ENCODE data around the gene KCNN3. TPM values are rescaled to one million over a fixed set of nuclear protein-coding genes. Genes with fewer than 3 reads are reported as not detected.

Gene KCNN3
- total and polyA plus RNA-seq, 2 of the 13 experiments (the other 11 are each of a cell fraction or from before 2014, with no cell fraction given): not detected

DNA sequence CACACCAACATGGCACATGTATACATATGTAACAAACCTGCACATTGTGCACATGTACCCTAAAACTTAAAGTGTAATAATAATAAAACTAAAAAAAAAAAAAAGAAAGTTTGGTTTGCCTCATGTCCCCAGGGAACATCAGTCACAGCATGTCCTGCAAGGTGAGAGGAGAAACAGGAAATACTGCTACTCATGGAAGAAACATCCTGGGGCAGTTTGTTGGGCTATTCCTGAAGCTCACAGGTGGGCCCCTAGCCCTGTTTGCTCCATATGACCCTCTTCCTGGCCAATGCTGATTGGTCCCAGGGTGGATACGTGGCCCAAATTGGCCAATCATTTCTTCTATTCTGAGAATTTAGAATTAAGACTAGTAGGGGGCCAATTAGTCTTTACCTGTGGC is 158.7 kb downstream of the KCNN3 start:
- FAIRE-seq (no peak), DNase-seq (ENCODE audit: low spot score) (no peak), ATAC-seq (no peak)
- Histone ChIP-seq H3K27me3 (ENCODE audit: control insufficient read depth in 1 of 2, insufficient read depth in 2 of 2, low read length in 2 of 2) (peaks cover 0 to 8% of the 10 kb centered on the region in 2 experiments; a peak in 3 of 5 replicates), H3K9me3 (ENCODE audit: low read length) (no peaks in the 10 kb centered on the region), H3K36me3 (replicated peaks in 1 of 2; ENCODE audit: control insufficient read depth in 1 of 2, insufficient read depth in 2 of 2, low read length in 2 of 2) (no peaks in the 10 kb centered on the region), H3K4me2 (ENCODE audit: low read depth, low read length) (no peak overlapping the region), H3K4me1 (ENCODE audit: insufficient read depth, low read length) (no peaks in the 10 kb centered on the region), H3K9ac (ENCODE audit: insufficient read depth, low read depth, low read length) (no peak overlapping the region), H4K20me1 (ENCODE audit: insufficient read depth, low read length) (no peaks in the 10 kb centered on the region), H2AFZ (ENCODE audit: low read length) (no peak overlapping the region), H3K79me2 (ENCODE audit: insufficient read depth, low read length) (no peaks in the 10 kb centered on the region), H3K4me3 (replicated peaks in 1 of 3; ENCODE audit: insufficient read depth in 1 of 3, low read depth in 2 of 3, low read length in 3 of 3) (no peak overlapping the region), H3K27ac (ENCODE audit: extremely low read length, insufficient read depth, low read length) (no peak overlapping the region)
- CTCF ChIA-PET (ENCODE audit: low intra/inter-chr PET ratio, low total read pairs): no interaction called here
- intact Hi-C loops (cut with micrococcal nuclease; ENCODE audit: unreplicated experiment): no loop called here
- 0% methylated on average over 1 of the region's 1 CpG for WGBS (ENCODE audit: low lambda C conversion rate)
- TF ChIP-seq STAT5B (CRISPR knock-in tag; IDR thresholded peaks at IDR 0.05): no peak
- TF ChIP-seq RELA (CRISPR knock-in tag; IDR thresholded peaks at IDR 0.05): no peak
- TF ChIP-seq PITX1 (CRISPR knock-in tag; IDR thresholded peaks at IDR 0.05): no peak
- TF ChIP-seq, protein P1, sequence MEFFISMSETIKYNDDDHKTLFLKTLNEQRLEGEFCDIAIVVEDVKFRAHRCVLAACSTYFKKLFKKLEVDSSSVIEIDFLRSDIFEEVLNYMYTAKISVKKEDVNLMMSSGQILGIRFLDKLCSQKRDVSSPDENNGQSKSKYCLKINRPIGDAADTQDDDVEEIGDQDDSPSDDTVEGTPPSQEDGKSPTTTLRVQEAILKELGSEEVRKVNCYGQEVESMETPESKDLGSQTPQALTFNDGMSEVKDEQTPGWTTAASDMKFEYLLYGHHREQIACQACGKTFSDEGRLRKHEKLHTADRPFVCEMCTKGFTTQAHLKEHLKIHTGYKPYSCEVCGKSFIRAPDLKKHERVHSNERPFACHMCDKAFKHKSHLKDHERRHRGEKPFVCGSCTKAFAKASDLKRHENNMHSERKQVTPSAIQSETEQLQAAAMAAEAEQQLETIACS (CRISPR knock-in tag; IDR thresholded peaks at IDR 0.05): no peak
- TF ChIP-seq PAWR (CRISPR knock-in tag; IDR thresholded peaks at IDR 0.05; ENCODE audit: borderline replicate concordance): no peak
- no peak for TF ChIP-seq SP4 (CRISPR knock-in tag; IDR thresholded peaks at IDR 0.05)
- no TSS peak for BruUV-seq (replicated peaks)
- POLR2A ChIA-PET: no interaction called here
- in situ Hi-C loops (cut with HindIII; ENCODE audit: extremely low pct_ligation_motif_present, low pct_unique_long_range_greater_than_20kb): no loop called here

DNA sequence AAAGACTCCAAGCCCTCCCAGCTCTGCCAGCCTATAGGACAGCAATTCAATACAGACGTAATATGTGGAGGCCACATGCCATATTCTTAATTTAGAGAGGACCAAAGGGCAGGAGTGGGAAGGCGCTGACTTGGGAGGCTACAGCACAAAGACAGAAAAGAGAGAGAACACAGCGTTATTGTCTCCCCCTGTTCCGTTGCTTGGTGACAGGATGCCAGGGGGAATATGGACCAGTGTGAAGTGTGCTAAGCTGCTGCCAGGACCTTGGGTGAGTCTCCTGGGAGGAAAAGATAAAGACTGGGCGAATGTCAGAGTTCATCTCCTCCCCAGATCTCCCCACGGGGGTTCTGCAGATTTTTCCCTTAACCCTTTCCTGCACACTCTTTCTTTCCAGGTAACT is 160.0 kb downstream of the KCNN3 start:
- in situ Hi-C loops (cut with HindIII; ENCODE audit: extremely low pct_ligation_motif_present, low pct_unique_long_range_greater_than_20kb) (no loop called here), intact Hi-C loops (cut with micrococcal nuclease; ENCODE audit: unreplicated experiment) (no loop called here)
- H3K79me2 ChIP-seq (ENCODE audit: insufficient read depth, low read length): no peaks in the 10 kb centered on the region
- no peak overlapping the region for H3K9ac ChIP-seq (ENCODE audit: insufficient read depth, low read depth, low read length)
- POLR2A ChIA-PET: no interaction called here
- no peaks in the 10 kb centered on the region for H3K9me3 ChIP-seq (ENCODE audit: low read length)
- no TSS peak for BruUV-seq (replicated peaks)
- H3K27me3 ChIP-seq (ENCODE audit: control insufficient read depth in 1 of 2, insufficient read depth in 2 of 2, low read length in 2 of 2): peaks cover 0 to 8% of the 10 kb centered on the region in 2 experiments; a peak in 3 of 5 replicates
- H2AFZ ChIP-seq (ENCODE audit: low read length): no peak overlapping the region
- no peak for DNase-seq (ENCODE audit: low spot score)
- no peaks in the 10 kb centered on the region for H3K36me3 ChIP-seq (replicated peaks in 1 of 2; ENCODE audit: control insufficient read depth in 1 of 2, insufficient read depth in 2 of 2, low read length in 2 of 2)
- no peak for FAIRE-seq
- H3K4me3 ChIP-seq (replicated peaks in 1 of 3; ENCODE audit: insufficient read depth in 1 of 3, low read depth in 2 of 3, low read length in 3 of 3): no peak overlapping the region
- H3K4me2 ChIP-seq (ENCODE audit: low read depth, low read length): no peak overlapping the region
- H3K4me1 ChIP-seq (ENCODE audit: insufficient read depth, low read length): no peaks in the 10 kb centered on the region
- ATAC-seq: no peak
- WGBS (ENCODE audit: low lambda C conversion rate): 31% methylated on average over 6 of the region's 6 CpGs
- no peak overlapping the region for H3K27ac ChIP-seq (ENCODE audit: extremely low read length, insufficient read depth, low read length)
- CTCF ChIA-PET (ENCODE audit: low intra/inter-chr PET ratio, low total read pairs): no interaction called here
- H4K20me1 ChIP-seq (ENCODE audit: insufficient read depth, low read length): no peaks in the 10 kb centered on the region
- no peak for TF ChIP-seq ZNF205 (CRISPR knock-in tag; IDR thresholded peaks at IDR 0.05)
- TF ChIP-seq HNRNPLL (IDR thresholded peaks at IDR 0.05; ENCODE audit: low read depth, low read length, poor library complexity, severe bottlenecking): no peak
- TF ChIP-seq ZNF644 (CRISPR knock-in tag; IDR thresholded peaks at IDR 0.05; ENCODE audit: low read depth): no peak
- TF ChIP-seq, protein P2, sequence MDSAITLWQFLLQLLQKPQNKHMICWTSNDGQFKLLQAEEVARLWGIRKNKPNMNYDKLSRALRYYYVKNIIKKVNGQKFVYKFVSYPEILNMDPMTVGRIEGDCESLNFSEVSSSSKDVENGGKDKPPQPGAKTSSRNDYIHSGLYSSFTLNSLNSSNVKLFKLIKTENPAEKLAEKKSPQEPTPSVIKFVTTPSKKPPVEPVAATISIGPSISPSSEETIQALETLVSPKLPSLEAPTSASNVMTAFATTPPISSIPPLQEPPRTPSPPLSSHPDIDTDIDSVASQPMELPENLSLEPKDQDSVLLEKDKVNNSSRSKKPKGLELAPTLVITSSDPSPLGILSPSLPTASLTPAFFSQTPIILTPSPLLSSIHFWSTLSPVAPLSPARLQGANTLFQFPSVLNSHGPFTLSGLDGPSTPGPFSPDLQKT (CRISPR knock-in tag; IDR thresholded peaks at IDR 0.05; ENCODE audit: borderline replicate concordance): no peak
- TF ChIP-seq TGIF2 (CRISPR knock-in tag; IDR thresholded peaks at IDR 0.05): no peak
- TF ChIP-seq ARHGAP35 (CRISPR knock-in tag; IDR thresholded peaks at IDR 0.05; ENCODE audit: borderline replicate concordance): no peak
- TF ChIP-seq EZH2 (conservative IDR thresholded peaks at IDR 0.05; ENCODE audit: low read depth, low read length): no peak
- no peak for TF ChIP-seq ERF (CRISPR knock-in tag; IDR thresholded peaks at IDR 0.05)
- TF ChIP-seq, protein P3, sequence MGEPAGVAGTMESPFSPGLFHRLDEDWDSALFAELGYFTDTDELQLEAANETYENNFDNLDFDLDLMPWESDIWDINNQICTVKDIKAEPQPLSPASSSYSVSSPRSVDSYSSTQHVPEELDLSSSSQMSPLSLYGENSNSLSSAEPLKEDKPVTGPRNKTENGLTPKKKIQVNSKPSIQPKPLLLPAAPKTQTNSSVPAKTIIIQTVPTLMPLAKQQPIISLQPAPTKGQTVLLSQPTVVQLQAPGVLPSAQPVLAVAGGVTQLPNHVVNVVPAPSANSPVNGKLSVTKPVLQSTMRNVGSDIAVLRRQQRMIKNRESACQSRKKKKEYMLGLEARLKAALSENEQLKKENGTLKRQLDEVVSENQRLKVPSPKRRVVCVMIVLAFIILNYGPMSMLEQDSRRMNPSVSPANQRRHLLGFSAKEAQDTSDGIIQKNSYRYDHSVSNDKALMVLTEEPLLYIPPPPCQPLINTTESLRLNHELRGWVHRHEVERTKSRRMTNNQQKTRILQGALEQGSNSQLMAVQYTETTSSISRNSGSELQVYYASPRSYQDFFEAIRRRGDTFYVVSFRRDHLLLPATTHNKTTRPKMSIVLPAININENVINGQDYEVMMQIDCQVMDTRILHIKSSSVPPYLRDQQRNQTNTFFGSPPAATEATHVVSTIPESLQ (CRISPR knock-in tag; conservative IDR thresholded peaks at IDR 0.05): no peak

Data from HepG2 (cell line).